Uterine smooth muscle cell (primary cell): ENCODE measurements around the gene DPEP3. TPM values are rescaled to one million over a fixed set of nuclear protein-coding genes. Genes with fewer than 3 reads are reported as not detected.

Source experiments
- total RNA-seq: library from RNA; depleted of rRNA; stranded (reverse); fragments of >200 nt; gene quantifications from 2 replicates; pipeline ENCODE4 v1.2.3, GENCODE V29; 2014

The DPEP3 gene
- total RNA-seq, result not detected in 2 replicates

GRCh38 chr16:67979955-67980678 lies at the start of gene DPEP3:
DPEP3 (minus strand) TSS chr16:67980499; CDS start chr16:67980380, 119 bp downstream.

GRCh38 chr16:68022728-68023537 lies 42.6 kb upstream of the DPEP3 start, which contains the start of the genes DDX28 and DUS2:
DDX28 (minus strand) TSS chr16:68023232; CDS start chr16:68023202, 30 bp downstream.
DUS2 (plus strand) TSS chr16:68023284; CDS start chr16:68038024, 14,740 bp downstream.

DNA sequence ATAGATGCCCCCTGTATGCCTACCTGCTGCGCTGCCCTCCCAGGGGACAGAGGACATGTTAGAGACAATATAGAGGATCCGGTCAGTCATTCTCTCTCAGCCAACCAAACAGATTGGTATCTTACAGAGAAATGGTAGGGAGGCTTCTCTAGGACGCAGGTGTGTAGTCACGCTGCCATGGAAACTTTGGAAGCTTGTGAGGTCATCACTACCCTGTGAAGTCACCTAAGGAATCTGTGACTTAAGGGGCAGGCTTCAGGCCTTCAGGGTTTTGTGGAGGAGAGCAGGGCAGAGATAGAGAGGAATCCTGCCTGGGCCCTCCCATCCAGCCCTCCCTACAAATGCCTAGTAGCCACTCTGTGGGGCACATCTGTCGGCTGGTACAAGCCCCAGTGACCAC lies 35.4 kb upstream of the DPEP3 start, which contains the start of gene DPEP2NB:
Gene DPEP2NB, minus strand, starts transcription at position 231 of the 400 bp plus-strand sequence. Its CDS starts 141 bp downstream, at position 90.

DNA sequence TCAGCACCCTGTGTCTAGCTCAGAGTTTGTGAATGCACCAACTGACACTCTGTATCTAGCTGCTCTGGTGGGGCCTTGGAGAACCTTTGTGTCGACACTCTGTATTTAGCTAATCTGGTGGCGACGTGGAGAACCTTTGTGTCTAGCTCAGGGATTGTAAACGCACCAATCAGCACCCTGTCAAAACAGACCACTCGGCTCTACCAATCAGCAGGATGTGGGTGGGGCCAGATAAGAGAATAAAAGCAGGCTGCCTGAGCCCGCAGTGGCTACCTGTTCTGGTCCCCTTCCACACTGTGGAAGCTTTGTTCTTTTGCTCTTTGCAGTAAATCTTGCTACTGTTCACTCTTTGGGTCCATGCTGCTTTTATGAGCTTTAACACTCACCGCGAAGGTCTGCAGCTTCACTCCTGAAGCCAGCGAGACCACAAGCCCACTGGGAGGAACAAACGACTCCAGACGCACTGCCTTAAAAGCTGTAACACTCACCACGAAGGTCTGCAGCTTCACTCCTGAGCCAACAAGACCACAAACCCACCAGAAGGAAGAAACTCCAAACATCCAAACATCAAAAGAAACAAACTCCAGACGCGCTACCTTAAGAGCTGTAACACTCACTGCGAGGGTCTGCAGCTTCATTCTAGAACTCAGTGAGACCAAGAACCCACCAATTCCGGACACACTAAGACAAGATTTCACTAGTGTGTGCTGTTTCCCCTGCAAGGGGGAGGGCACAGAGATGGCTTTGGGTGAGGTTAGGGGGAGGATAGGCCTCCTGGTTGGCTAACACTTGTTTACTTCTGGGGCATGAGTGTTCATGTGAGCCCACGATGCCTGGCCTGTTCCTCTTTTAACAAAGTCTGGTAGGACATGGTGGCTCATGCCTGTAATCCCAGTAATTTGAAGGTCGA lies 18.7 kb upstream of the DPEP3 start, which contains the start of gene DPEP2:
Gene DPEP2, minus strand, starts transcription at position 706 of the 910 bp plus-strand sequence. CDS start 6,272 bp downstream, outside the sequence.

GRCh38 chr16:67968400-67969253 lies 11.7 kb downstream of the DPEP3 start, which contains the start of gene SLC12A4:
SLC12A4 (minus strand) TSS chr16:67968637; CDS start chr16:67968553, 84 bp downstream.

GRCh38 chr16:67943619-67944504 lies 36.4 kb downstream of the DPEP3 start, which contains the start of gene LCAT:
LCAT (minus strand) TSS chr16:67944120; CDS start chr16:67944101, 19 bp downstream.

GRCh38 chr16:67936124-67936879 lies 44.0 kb downstream of the DPEP3 start, which contains the start of gene PSMB10:
PSMB10 (minus strand) TSS chr16:67936850; CDS start chr16:67936749, 101 bp downstream.

GRCh38 chr16:67931712-67932461 lies 48.4 kb downstream of the DPEP3 start, which contains the start of gene CTRL:
CTRL (minus strand) TSS chr16:67931862; CDS start chr16:67931852, 10 bp downstream.

Other genes with a start within 250 kb of the DPEP3 start
- 3.8 and 3.9 TPM in 2 replicates for gene RANBP10, start 173.9 kb downstream of the DPEP3 start, total RNA-seq
- gene TSNAXIP1, start 173.6 kb downstream of the DPEP3 start, total RNA-seq, result 0.50 and 0.89 TPM in 2 replicates
- 36.4 and 43.2 TPM in 2 replicates for gene THAP11, start 138.2 kb downstream of the DPEP3 start, total RNA-seq
- 95.5 and 98.3 TPM in 2 replicates for gene NUTF2, start 133.6 kb downstream of the DPEP3 start, total RNA-seq
- gene CENPT, start 132.8 kb downstream of the DPEP3 start, total RNA-seq, result 24.4 and 49.5 TPM in 2 replicates
- 46.4 and 57.3 TPM in 2 replicates for gene EDC4, start 107.4 kb downstream of the DPEP3 start, total RNA-seq
- gene NRN1L, start 95.6 kb downstream of the DPEP3 start, total RNA-seq, result not detected in 2 replicates
- 16.2 and 20.1 TPM in 2 replicates for gene PSKH1, start 87.2 kb downstream of the DPEP3 start, total RNA-seq
- gene CTRL, start 48.6 kb downstream of the DPEP3 start, total RNA-seq, result 0.33 TPM in 1 of 2 replicates, not detected in the other
- gene PSMB10, start 43.6 kb downstream of the DPEP3 start, total RNA-seq, result 44.0 and 53.4 TPM in 2 replicates
- 4.1 and 7.5 TPM in 2 replicates for gene LCAT, start 36.4 kb downstream of the DPEP3 start, total RNA-seq
- gene SLC12A4, start 11.9 kb downstream of the DPEP3 start, total RNA-seq, result 96.9 and 118 TPM in 2 replicates
- not detected in 2 replicates for gene DPEP2, start 19.0 kb upstream of the DPEP3 start, total RNA-seq
- gene DPEP2NB, start 35.4 kb upstream of the DPEP3 start, total RNA-seq, result not detected in 2 replicates
- gene DDX28, start 42.7 kb upstream of the DPEP3 start, total RNA-seq, result 14.1 and 20.3 TPM in 2 replicates
- gene DUS2, start 42.8 kb upstream of the DPEP3 start, total RNA-seq, result 17.7 and 29.8 TPM in 2 replicates
- gene NFATC3, start 104.9 kb upstream of the DPEP3 start, total RNA-seq, result 7.3 and 8.4 TPM in 2 replicates